ENCODE data around the gene PIK3C2B. TPM values are rescaled to one million over a fixed set of nuclear protein-coding genes. Genes with fewer than 3 reads are reported as not detected.

PIK3C2B gene
- total RNA-seq, 4 donors from 2014 or later, result 70.7 to 162 (median 94.5) TPM

DNA sequence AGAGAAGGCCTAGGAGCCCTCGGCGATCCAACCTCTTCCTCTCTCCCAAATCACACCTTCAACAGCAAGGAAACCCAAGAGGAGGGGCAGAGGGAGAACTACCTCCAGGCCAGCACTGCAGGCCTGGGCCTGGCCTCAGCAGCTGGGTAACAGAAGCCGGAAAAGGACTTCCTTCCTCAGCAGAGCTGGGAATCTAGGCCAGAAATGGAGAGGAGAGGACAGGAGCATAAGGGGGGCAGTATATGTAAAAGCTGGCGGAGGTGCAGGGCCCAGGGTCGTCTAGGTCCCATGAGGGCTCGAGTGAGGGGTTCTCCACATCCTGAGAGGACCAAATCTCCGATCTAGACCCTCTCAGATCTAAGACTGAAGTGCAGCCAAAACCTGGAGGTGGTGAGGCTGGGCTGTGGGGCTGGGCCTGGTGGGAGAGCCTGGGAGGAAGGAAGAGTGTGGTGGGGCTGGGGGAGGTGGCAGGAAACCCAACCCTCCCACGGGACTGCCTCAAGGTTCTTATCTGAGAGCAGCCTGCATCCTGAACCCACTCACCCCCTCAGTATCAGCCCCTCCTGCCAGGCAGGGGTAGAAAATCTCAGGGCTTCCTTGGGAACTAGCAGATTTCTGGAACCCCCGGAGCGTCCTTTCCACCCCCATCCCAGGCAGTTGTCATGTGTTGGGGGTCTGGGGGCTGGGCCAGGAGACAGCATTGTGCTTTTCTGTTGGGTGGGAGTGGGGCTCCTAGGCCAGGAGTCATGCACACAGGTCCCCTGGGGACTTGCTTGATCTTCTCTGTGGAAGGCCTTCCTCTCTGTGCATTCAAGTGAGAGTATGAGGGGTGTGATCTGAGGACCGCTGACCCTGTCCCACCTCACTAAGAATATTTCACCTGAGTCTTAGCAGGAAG is 33.0 kb downstream of the PIK3C2B start:
- Histone ChIP-seq H3K27ac (peak overlapping the region; percentile 28), H3K36me3 (peaks cover 45% of the 10 kb centered on the region), H3K9me3 (no peaks in the 10 kb centered on the region), H3K4me3 (no peak overlapping the region), H3K27me3 (no peaks in the 10 kb centered on the region), H3K4me1 (peaks cover 61% of the 10 kb centered on the region)
- TF ChIP-seq, protein P1, sequence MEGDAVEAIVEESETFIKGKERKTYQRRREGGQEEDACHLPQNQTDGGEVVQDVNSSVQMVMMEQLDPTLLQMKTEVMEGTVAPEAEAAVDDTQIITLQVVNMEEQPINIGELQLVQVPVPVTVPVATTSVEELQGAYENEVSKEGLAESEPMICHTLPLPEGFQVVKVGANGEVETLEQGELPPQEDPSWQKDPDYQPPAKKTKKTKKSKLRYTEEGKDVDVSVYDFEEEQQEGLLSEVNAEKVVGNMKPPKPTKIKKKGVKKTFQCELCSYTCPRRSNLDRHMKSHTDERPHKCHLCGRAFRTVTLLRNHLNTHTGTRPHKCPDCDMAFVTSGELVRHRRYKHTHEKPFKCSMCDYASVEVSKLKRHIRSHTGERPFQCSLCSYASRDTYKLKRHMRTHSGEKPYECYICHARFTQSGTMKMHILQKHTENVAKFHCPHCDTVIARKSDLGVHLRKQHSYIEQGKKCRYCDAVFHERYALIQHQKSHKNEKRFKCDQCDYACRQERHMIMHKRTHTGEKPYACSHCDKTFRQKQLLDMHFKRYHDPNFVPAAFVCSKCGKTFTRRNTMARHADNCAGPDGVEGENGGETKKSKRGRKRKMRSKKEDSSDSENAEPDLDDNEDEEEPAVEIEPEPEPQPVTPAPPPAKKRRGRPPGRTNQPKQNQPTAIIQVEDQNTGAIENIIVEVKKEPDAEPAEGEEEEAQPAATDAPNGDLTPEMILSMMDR (IDR thresholded peaks at IDR 0.05), result no peak
- no peak for TF ChIP-seq POLR2AphosphoS5 (IDR thresholded peaks at IDR 0.05)
- TF ChIP-seq POLR2A (IDR thresholded peaks at IDR 0.05), result no peak
- TF ChIP-seq EP300 (IDR thresholded peaks at IDR 0.05), result no peak
- 48% methylated on average over 11 of the region's 11 CpGs for WGBS
- no peak for DNase-seq (ENCODE audit: low spot score in 2 of 2)

DNA sequence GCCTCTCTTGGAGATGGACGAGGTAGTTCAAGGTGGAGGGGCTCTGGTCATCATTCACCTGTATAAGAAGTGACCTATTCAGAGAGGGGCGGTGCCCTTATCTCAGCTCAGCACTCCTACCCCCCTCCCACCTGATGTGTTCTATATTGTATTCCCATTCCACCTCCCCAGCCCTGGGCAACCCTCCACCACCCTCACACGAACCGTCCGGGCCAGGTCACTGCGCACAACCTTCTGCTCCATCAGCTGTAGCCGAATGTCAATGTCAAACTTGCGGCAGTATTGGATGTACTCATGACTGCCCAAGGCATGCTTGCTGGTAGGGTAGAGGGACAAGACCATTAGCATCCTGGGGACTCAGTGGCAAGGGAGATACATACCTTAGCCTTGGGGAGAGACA is 34.3 kb downstream of the PIK3C2B start:
- no peak for DNase-seq (ENCODE audit: low spot score in 2 of 2)
- H3K4me1 ChIP-seq, result peaks cover 49% of the 10 kb centered on the region
- TF ChIP-seq POLR2AphosphoS5 (IDR thresholded peaks at IDR 0.05) (no peak), EP300 (IDR thresholded peaks at IDR 0.05) (no peak), POLR2A (IDR thresholded peaks at IDR 0.05) (no peak)
- TF ChIP-seq, protein P1 (IDR thresholded peaks at IDR 0.05), result no peak
- no peak overlapping the region for H3K27ac ChIP-seq
- no peaks in the 10 kb centered on the region for H3K27me3 ChIP-seq
- no peaks in the 10 kb centered on the region for H3K9me3 ChIP-seq
- H3K4me3 ChIP-seq, result no peak overlapping the region
- peaks cover 55% of the 10 kb centered on the region for H3K36me3 ChIP-seq
- WGBS, result 97% methylated on average over 8 of the region's 8 CpGs

DNA sequence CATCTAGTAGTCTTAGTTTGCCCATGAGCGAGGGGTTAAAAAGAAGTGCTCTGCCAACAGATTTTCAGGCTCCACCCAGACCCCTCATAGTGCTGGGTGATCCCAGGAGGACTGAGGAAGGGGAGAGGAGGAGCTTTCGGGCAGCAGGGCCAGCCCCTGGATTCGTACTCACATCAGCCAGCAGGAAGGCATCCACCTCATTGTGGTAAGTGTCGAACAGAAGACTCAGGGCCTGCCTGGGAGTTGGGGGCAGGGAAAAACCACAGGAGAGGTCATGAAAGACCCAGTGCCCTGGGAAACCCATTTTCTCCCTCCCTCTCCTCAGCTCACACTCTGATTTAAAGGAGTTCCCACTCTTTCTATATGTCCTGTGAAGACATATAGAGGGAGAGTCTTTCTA is 34.9 kb downstream of the PIK3C2B start:
- Histone ChIP-seq H3K4me1 (peaks cover 43% of the 10 kb centered on the region), H3K9me3 (no peaks in the 10 kb centered on the region), H3K27me3 (no peaks in the 10 kb centered on the region), H3K4me3 (no peak overlapping the region), H3K27ac (no peak overlapping the region), H3K36me3 (peaks cover 62% of the 10 kb centered on the region)
- no peak for DNase-seq (ENCODE audit: low spot score in 2 of 2)
- 70% methylated on average over 4 of the region's 4 CpGs for WGBS
- TF ChIP-seq POLR2A (IDR thresholded peaks at IDR 0.05) (no peak), POLR2AphosphoS5 (IDR thresholded peaks at IDR 0.05) (no peak), EP300 (IDR thresholded peaks at IDR 0.05) (no peak)
- TF ChIP-seq, protein P1 (IDR thresholded peaks at IDR 0.05), result no peak

DNA sequence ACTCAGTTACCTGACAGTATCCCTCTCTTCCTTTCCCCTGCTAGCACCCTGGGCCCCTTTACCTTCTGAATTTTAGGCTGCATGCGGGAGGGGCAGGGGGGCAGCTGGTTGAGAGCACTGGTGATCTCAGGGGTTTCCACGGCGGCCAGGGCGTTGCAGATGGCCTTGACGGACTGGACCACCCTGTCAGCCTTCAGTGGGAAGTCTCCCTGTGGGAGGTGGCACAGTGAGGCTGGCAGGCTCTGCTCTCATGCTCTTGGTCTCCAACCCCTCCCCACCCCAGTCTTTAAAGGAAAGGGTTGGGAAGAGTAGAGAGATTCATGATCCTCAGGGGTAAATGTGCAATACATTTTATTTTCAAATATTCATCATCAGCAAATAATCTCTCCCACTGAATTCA is 36.9 kb downstream of the PIK3C2B start:
- Histone ChIP-seq H3K27ac (no peak overlapping the region), H3K36me3 (peaks cover 71% of the 10 kb centered on the region), H3K27me3 (no peaks in the 10 kb centered on the region), H3K9me3 (no peaks in the 10 kb centered on the region), H3K4me1 (peaks cover 23% of the 10 kb centered on the region), H3K4me3 (no peak overlapping the region)
- WGBS, result 72% methylated on average over 5 of the region's 5 CpGs
- TF ChIP-seq, protein P1 (IDR thresholded peaks at IDR 0.05), result no peak
- TF ChIP-seq POLR2A (IDR thresholded peaks at IDR 0.05) (no peak), POLR2AphosphoS5 (IDR thresholded peaks at IDR 0.05) (no peak)
- no peak for DNase-seq (ENCODE audit: low spot score in 2 of 2)

DNA sequence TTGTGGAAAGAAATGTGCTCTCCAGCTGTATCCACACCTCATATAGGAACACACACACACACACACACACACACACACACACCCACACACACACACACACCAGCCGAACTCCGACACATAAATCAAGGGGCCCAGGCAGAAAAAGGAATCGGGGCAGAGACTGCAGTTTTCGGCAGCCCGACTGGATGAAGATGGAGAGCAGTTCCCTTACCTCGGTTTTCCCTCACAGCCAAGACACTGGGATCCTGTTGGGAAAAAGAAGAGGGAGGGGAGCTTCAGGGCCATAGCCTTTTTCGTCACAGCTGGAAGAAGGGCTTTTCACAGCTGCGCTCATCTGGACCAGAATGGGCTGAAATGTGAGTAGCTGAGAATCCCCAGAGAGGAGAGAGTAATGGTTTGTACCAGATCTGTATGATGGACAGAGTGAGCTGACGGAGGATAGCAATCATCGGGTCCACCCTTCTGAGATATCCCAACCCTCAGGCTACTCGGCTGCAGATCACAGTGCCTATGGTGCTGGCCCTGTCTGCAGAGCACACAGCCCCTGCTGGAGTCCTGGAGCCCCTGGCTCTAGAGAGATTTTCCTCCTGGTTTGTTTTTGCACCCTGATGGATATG is 37.7 kb downstream of the PIK3C2B start:
- Histone ChIP-seq H3K27ac (no peak overlapping the region), H3K4me1 (peaks cover 17% of the 10 kb centered on the region), H3K9me3 (no peaks in the 10 kb centered on the region), H3K4me3 (no peak overlapping the region), H3K36me3 (peaks cover 75% of the 10 kb centered on the region), H3K27me3 (no peaks in the 10 kb centered on the region)
- TF ChIP-seq, protein P1 (IDR thresholded peaks at IDR 0.05), result no peak
- no peak for TF ChIP-seq EP300 (IDR thresholded peaks at IDR 0.05)
- TF ChIP-seq POLR2AphosphoS5 (IDR thresholded peaks at IDR 0.05), result no peak
- no peak for TF ChIP-seq POLR2A (IDR thresholded peaks at IDR 0.05)
- 68% methylated on average over 11 of the region's 11 CpGs for WGBS
- no peak for DNase-seq (ENCODE audit: low spot score in 2 of 2)

All from suprapubic skin (tissue), 4 donors.